Suprapubic skin (tissue), 4 donors: ENCODE data around the gene MMP2. TPM values are rescaled to one million over a fixed set of nuclear protein-coding genes. Genes with fewer than 3 reads are reported as not detected.

Experiments used
- DNase-seq, 2 donors: peaks; one replicate each; pipeline ENCODE4 v3.0.0-alpha.2; 2019; ENCODE audit warnings: low spot score in 2 of 2
- H3K27ac ChIP-seq: fragments of 200-600 bp; sonication (generic); one replicate; pipeline ENCODE4 v1.5.1; 2019
- H3K27me3 ChIP-seq: fragments of 200-600 bp; sonication (generic); one replicate; pipeline ENCODE4 v1.5.1; 2019
- H3K36me3 ChIP-seq: fragments of 200-600 bp; sonication (generic); one replicate; pipeline ENCODE4 v1.5.1; 2019
- H3K4me1 ChIP-seq: fragments of 200-600 bp; sonication (generic); one replicate; pipeline ENCODE4 v1.5.1; 2019
- H3K4me3 ChIP-seq: fragments of 200-600 bp; sonication (generic); one replicate; pipeline ENCODE4 v1.5.1; 2019; ENCODE audit warnings: mild to moderate bottlenecking
- H3K9me3 ChIP-seq: fragments of 200-600 bp; sonication (generic); one replicate; pipeline ENCODE4 v1.5.1; 2019
- EP300 ChIP-seq: sonication (generic); formaldehyde crosslinking; IDR thresholded peaks from one replicate; pipeline ENCODE4 v1.6.1; 2017; ENCODE audit warnings: antibody characterized with exemption
- POLR2A ChIP-seq, 2 donors: fragments of 450-650 bp; IDR thresholded peaks; one replicate each; pipeline ENCODE4 v1.6.1; 2017; ENCODE audit warnings: antibody characterized with exemption in 2 of 2, mild to moderate bottlenecking in 2 of 2, moderate library complexity in 2 of 2
- POLR2AphosphoS5 ChIP-seq, 3 donors: sonication (generic); formaldehyde crosslinking; IDR thresholded peaks; one replicate each; pipeline ENCODE4 v1.6.1; 2017; ENCODE audit warnings: antibody characterized with exemption in 3 of 3
- WGBS: methylation state at CpG from one replicate; pipeline ENCODE4 v1.1.5; 2018; 5-methylcytosine and 5-hydroxymethylcytosine counted together
- total RNA-seq, 4 donors: library from RNA; depleted of rRNA; stranded (reverse); fragments of >200 nt; gene quantifications; one replicate each; pipeline ENCODE4 v1.1.0, GENCODE V29; 2016
- TF ChIP-seq, protein P1 (sequence below), 2 donors: fragments of 200-600 bp in 1 of 2; fragments of 450-650 bp in 1 of 2; sonication (generic) in 1 of 2; IDR thresholded peaks; one replicate each; pipeline ENCODE4 v1.5.1; 2016 to 2019; ENCODE audit warnings: antibody characterized with exemption in 2 of 2, mild to moderate bottlenecking in 1 of 2, moderate library complexity in 1 of 2

Gene MMP2
- total RNA-seq, 4 donors from 2014 or later = 71.4 to 175 (median 120) TPM

DNA sequence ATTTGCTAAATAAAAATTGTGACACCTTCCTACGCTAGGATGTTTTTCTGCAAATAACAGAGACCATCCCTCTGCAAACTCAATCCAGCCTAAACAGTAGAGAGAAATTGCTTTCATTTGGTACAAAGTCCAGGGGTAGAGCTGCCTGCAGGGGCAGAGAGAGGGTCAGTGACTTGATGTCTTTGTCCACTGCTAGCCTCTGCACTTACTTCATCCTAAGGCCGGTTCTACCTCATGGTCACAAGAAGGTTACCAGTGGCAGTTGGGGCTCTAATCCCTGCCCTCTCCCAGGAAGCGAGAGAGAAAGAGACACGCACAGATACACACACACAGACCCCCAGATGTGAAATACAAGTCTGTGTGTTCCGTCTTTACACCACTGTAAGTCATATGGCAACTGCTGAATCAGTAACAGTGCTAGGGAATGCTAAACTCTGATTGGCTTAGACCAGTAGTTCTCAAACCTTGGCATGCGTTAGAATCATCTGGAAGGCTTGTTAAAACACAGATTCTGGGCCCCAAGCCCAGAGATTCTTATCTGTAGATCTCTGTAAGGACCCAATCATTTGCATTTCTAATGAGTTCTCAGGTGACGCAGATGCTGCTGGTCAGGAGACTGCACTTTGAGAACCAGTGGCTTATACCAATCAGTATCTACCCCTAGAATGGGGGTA is 16.8 kb downstream of the MMP2 start:
- WGBS = 55% methylated on average over 7 of the region's 7 CpGs
- H3K27ac ChIP-seq = peak overlapping the region; percentile 24
- peaks cover 12% of the 10 kb centered on the region for H3K36me3 ChIP-seq
- TF ChIP-seq, protein P1, sequence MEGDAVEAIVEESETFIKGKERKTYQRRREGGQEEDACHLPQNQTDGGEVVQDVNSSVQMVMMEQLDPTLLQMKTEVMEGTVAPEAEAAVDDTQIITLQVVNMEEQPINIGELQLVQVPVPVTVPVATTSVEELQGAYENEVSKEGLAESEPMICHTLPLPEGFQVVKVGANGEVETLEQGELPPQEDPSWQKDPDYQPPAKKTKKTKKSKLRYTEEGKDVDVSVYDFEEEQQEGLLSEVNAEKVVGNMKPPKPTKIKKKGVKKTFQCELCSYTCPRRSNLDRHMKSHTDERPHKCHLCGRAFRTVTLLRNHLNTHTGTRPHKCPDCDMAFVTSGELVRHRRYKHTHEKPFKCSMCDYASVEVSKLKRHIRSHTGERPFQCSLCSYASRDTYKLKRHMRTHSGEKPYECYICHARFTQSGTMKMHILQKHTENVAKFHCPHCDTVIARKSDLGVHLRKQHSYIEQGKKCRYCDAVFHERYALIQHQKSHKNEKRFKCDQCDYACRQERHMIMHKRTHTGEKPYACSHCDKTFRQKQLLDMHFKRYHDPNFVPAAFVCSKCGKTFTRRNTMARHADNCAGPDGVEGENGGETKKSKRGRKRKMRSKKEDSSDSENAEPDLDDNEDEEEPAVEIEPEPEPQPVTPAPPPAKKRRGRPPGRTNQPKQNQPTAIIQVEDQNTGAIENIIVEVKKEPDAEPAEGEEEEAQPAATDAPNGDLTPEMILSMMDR (IDR thresholded peaks at IDR 0.05) = no peak
- TF ChIP-seq EP300 = no peak
- no peak for TF ChIP-seq POLR2A (IDR thresholded peaks at IDR 0.05)
- no peak for TF ChIP-seq POLR2AphosphoS5 (IDR thresholded peaks at IDR 0.05)
- no peaks in the 10 kb centered on the region for H3K27me3 ChIP-seq
- H3K4me1 ChIP-seq = peaks cover 71% of the 10 kb centered on the region
- peak in 1 of 2 donors; percentile 35 for DNase-seq
- no peaks in the 10 kb centered on the region for H3K9me3 ChIP-seq
- no peak overlapping the region for H3K4me3 ChIP-seq

DNA sequence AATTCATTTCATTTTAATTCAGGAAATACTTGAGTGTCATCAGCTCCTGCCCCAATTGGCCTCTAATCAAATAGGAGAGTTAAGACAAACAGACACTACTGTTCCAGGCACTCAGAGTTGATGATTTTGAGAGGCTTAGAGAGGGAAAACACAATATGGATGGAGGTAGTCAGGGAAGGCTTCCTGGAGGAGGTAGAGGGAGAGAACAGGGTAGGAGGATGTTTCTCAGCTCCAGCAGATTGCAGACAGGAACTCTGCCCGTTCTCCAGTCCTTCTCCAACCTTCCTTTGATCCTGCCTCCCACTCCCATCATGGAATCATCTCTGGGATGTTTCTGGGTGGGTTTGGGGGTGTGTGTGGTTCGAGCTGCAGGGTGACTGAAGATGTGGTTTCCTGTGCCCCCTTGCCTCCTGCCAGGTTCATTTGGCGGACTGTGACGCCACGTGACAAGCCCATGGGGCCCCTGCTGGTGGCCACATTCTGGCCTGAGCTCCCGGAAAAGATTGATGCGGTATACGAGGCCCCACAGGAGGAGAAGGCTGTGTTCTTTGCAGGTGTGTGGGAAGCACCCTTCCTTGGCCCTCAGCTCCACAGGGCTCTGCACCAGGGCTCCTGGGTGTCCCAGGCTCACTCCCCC is 17.6 kb downstream of the MMP2 start:
- Histone ChIP-seq H3K27ac (no peak overlapping the region), H3K27me3 (no peaks in the 10 kb centered on the region), H3K36me3 (peaks cover 12% of the 10 kb centered on the region), H3K4me1 (peaks cover 71% of the 10 kb centered on the region), H3K9me3 (no peaks in the 10 kb centered on the region), H3K4me3 (no peak overlapping the region)
- 73% methylated on average over 4 of the region's 8 CpGs for WGBS
- DNase-seq = peak; percentile 56 to 70
- no peak for TF ChIP-seq POLR2A (IDR thresholded peaks at IDR 0.05)
- TF ChIP-seq, protein P1 (IDR thresholded peaks at IDR 0.05) = no peak
- TF ChIP-seq EP300 = no peak
- TF ChIP-seq POLR2AphosphoS5 (IDR thresholded peaks at IDR 0.05) = no peak

DNA sequence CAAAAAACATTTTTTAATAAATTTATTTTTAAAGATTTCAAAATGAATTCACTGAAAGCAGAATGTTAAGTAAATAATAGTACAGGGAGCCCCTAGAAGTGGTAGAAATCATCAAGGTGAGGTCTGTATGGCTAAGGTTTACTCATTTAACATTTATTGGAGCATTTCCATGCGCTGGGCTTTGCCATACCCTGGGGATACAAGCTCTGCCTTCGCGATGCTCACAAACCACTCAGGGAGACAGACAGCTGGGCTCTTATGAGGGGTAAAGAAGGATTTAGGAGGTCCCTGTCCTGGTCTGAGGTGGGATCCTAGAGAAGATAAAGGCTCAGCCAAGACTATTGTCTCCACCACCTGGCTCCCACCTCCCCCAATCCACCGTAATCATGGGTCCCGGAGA is 18.6 kb downstream of the MMP2 start:
- peaks cover 75% of the 10 kb centered on the region for H3K4me1 ChIP-seq
- no peak overlapping the region for H3K27ac ChIP-seq
- TF ChIP-seq, protein P1 (IDR thresholded peaks at IDR 0.05) = no peak
- TF ChIP-seq EP300 (no peak), POLR2AphosphoS5 (IDR thresholded peaks at IDR 0.05) (no peak), POLR2A (IDR thresholded peaks at IDR 0.05) (no peak)
- H3K36me3 ChIP-seq = peaks cover 12% of the 10 kb centered on the region
- H3K27me3 ChIP-seq = no peaks in the 10 kb centered on the region
- no peaks in the 10 kb centered on the region for H3K9me3 ChIP-seq
- no peak overlapping the region for H3K4me3 ChIP-seq
- DNase-seq = no peak
- 73% methylated on average over 5 of the region's 5 CpGs for WGBS

DNA sequence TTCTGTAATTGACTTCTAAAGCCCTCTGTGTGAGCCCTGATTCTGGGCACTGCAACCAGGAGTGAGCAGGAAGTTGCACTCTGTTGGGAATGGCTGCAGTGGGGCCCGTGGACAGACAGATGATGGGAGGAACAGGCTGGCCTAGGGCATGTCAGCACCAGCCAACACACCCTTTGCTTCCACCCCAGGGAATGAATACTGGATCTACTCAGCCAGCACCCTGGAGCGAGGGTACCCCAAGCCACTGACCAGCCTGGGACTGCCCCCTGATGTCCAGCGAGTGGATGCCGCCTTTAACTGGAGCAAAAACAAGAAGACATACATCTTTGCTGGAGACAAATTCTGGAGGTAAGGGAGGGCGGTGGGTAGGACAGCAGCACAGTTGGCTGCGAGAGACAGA is 19.1 kb downstream of the MMP2 start:
- H3K4me3 ChIP-seq = no peak overlapping the region
- H3K4me1 ChIP-seq = peaks cover 80% of the 10 kb centered on the region
- no peaks in the 10 kb centered on the region for H3K27me3 ChIP-seq
- H3K36me3 ChIP-seq = peaks cover 12% of the 10 kb centered on the region
- 83% methylated on average over 6 of the region's 6 CpGs for WGBS
- no peak for TF ChIP-seq EP300
- TF ChIP-seq, protein P1 (IDR thresholded peaks at IDR 0.05) = no peak
- no peak for TF ChIP-seq POLR2A (IDR thresholded peaks at IDR 0.05)
- no peak for TF ChIP-seq POLR2AphosphoS5 (IDR thresholded peaks at IDR 0.05)
- H3K9me3 ChIP-seq = no peaks in the 10 kb centered on the region
- peak; percentile 52 to 64 for DNase-seq
- no peak overlapping the region for H3K27ac ChIP-seq

GRCh38 chr16:55499281-55499680 is 20.3 kb downstream of the MMP2 start:
- Histone ChIP-seq H3K27ac (no peak overlapping the region), H3K4me3 (no peak overlapping the region), H3K9me3 (no peaks in the 10 kb centered on the region), H3K27me3 (no peaks in the 10 kb centered on the region), H3K36me3 (peaks cover 15% of the 10 kb centered on the region), H3K4me1 (peaks cover 79% of the 10 kb centered on the region)
- DNase-seq = peak in 1 of 2 donors; percentile 43
- TF ChIP-seq, protein P1 (IDR thresholded peaks at IDR 0.05) = no peak
- TF ChIP-seq POLR2AphosphoS5 (IDR thresholded peaks at IDR 0.05) = no peak
- no peak for TF ChIP-seq POLR2A (IDR thresholded peaks at IDR 0.05)
- TF ChIP-seq EP300 = no peak
- WGBS = 70% methylated on average over 3 of the region's 3 CpGs
